ENCODE measurements around the gene AOC2. TPM values are rescaled to one million over a fixed set of nuclear protein-coding genes. Genes with fewer than 3 reads are reported as not detected.

The AOC2 gene
- total and polyA plus RNA-seq, 2 of the 13 experiments (the other 11 are each of a cell fraction or from before 2014, with no cell fraction given), result 1.2 to 3.3 TPM

DNA sequence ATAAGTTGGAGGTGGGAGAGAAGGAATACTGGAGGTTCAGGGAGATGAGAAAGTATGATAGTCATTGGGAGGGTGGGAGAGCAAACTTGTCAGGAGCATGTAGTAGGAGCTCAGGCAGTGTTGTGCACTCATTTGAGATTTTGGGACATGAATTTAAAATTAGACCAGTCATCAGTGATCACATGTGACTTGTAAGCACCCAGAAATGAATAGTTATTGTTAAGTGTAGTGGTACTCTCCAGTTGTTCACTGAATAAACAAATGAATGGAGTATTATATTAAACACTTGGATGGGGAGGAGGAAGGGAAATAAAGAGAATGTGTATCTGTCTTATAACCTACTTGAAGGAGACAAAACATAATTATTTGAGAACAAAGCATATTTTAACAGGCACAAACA lies 13.4 kb upstream of the AOC2 start:
- CTCF ChIA-PET (ENCODE audit: low intra/inter-chr PET ratio, low total read pairs), result no interaction called here
- no peak for DNase-seq (ENCODE audit: low spot score)
- Histone ChIP-seq H3K4me3 (replicated peaks in 1 of 3; ENCODE audit: insufficient read depth in 1 of 3, low read depth in 2 of 3, low read length in 3 of 3) (no peak overlapping the region), H3K9ac (ENCODE audit: insufficient read depth, low read depth, low read length) (no peak overlapping the region), H3K79me2 (ENCODE audit: insufficient read depth, low read length) (peaks cover 34% of the 10 kb centered on the region), H3K9me3 (ENCODE audit: low read length) (no peaks in the 10 kb centered on the region), H3K4me2 (ENCODE audit: low read depth, low read length) (no peak overlapping the region), H3K27me3 (ENCODE audit: control insufficient read depth in 1 of 2, insufficient read depth in 2 of 2, low read length in 2 of 2) (no peaks in the 10 kb centered on the region; a peak in 1 of 5 replicates), H4K20me1 (ENCODE audit: insufficient read depth, low read length) (no peaks in the 10 kb centered on the region), H3K36me3 (replicated peaks in 1 of 2; ENCODE audit: control insufficient read depth in 1 of 2, insufficient read depth in 2 of 2, low read length in 2 of 2) (peaks cover 2 to 8% of the 10 kb centered on the region in 2 experiments; a peak in 4 of 5 replicates), H3K27ac (ENCODE audit: extremely low read length, insufficient read depth, low read length) (no peak overlapping the region), H3K4me1 (ENCODE audit: insufficient read depth, low read length) (peaks cover 51% of the 10 kb centered on the region), H2AFZ (ENCODE audit: low read length) (no peak overlapping the region)
- no peak for FAIRE-seq
- in situ Hi-C loops (cut with HindIII; ENCODE audit: extremely low pct_ligation_motif_present, low pct_unique_long_range_greater_than_20kb) (no loop called here), intact Hi-C loops (cut with micrococcal nuclease; ENCODE audit: unreplicated experiment) (loop anchor here (5.0 kb wide), 1 partner anchor 166 kb away; the partner anchor contains the start of gene RPL27)
- BruUV-seq (replicated peaks), result no TSS peak
- POLR2A ChIA-PET, result interaction anchor here (0.6 to 5.9 kb wide), 3 partner anchors 7 to 24 kb away, joined by 3 to 73 read pairs (median 8); partner anchors contain the start of gene BECN1
- TF ChIP-seq, protein P1, sequence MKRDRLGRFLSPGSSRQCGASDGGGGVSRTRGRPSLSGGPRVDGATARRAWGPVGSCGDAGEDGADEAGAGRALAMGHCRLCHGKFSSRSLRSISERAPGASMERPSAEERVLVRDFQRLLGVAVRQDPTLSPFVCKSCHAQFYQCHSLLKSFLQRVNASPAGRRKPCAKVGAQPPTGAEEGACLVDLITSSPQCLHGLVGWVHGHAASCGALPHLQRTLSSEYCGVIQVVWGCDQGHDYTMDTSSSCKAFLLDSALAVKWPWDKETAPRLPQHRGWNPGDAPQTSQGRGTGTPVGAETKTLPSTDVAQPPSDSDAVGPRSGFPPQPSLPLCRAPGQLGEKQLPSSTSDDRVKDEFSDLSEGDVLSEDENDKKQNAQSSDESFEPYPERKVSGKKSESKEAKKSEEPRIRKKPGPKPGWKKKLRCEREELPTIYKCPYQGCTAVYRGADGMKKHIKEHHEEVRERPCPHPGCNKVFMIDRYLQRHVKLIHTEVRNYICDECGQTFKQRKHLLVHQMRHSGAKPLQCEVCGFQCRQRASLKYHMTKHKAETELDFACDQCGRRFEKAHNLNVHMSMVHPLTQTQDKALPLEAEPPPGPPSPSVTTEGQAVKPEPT (CRISPR knock-in tag; IDR thresholded peaks at IDR 0.05; ENCODE audit: low read depth), result no peak
- TF ChIP-seq SUZ12 (IDR thresholded peaks at IDR 0.05; ENCODE audit: low read depth, low read length) (no peak), SMAD1 (CRISPR knock-in tag; IDR thresholded peaks at IDR 0.05; ENCODE audit: borderline replicate concordance, low read depth) (no peak), ZNF605 (CRISPR knock-in tag; IDR thresholded peaks at IDR 0.05) (no peak), LCORL (IDR thresholded peaks at IDR 0.05) (no peak), LCORL (CRISPR knock-in tag; IDR thresholded peaks at IDR 0.05) (no peak), ZNF629 (CRISPR knock-in tag; conservative IDR thresholded peaks at IDR 0.05) (no peak), ZNF547 (CRISPR knock-in tag; IDR thresholded peaks at IDR 0.05) (no peak)
- TF ChIP-seq, protein P2, sequence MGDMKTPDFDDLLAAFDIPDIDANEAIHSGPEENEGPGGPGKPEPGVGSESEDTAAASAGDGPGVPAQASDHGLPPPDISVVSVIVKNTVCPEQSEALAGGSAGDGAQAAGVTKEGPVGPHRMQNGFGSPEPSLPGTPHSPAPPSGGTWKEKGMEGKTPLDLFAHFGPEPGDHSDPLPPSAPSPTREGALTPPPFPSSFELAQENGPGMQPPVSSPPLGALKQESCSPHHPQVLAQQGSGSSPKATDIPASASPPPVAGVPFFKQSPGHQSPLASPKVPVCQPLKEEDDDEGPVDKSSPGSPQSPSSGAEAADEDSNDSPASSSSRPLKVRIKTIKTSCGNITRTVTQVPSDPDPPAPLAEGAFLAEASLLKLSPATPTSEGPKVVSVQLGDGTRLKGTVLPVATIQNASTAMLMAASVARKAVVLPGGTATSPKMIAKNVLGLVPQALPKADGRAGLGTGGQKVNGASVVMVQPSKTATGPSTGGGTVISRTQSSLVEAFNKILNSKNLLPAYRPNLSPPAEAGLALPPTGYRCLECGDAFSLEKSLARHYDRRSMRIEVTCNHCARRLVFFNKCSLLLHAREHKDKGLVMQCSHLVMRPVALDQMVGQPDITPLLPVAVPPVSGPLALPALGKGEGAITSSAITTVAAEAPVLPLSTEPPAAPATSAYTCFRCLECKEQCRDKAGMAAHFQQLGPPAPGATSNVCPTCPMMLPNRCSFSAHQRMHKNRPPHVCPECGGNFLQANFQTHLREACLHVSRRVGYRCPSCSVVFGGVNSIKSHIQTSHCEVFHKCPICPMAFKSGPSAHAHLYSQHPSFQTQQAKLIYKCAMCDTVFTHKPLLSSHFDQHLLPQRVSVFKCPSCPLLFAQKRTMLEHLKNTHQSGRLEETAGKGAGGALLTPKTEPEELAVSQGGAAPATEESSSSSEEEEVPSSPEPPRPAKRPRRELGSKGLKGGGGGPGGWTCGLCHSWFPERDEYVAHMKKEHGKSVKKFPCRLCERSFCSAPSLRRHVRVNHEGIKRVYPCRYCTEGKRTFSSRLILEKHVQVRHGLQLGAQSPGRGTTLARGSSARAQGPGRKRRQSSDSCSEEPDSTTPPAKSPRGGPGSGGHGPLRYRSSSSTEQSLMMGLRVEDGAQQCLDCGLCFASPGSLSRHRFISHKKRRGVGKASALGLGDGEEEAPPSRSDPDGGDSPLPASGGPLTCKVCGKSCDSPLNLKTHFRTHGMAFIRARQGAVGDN (CRISPR knock-in tag; IDR thresholded peaks at IDR 0.05), result no peak
- no peak for ATAC-seq

Data from HepG2 (cell line).